HG02840 (cell line): ENCODE results near the gene NUP93.

ENCODE experiments used
- ATAC-seq: cut with Tn5 transposase; IDR thresholded peaks from one replicate; pipeline ENCODE4 v1.9.1; 2021; ENCODE audit warnings: mild to moderate bottlenecking, moderate library complexity, moderate number of reproducible peaks; ENCODE audit not compliant: unreplicated experiment, low FRiP score

The NUP93 gene

DNA sequence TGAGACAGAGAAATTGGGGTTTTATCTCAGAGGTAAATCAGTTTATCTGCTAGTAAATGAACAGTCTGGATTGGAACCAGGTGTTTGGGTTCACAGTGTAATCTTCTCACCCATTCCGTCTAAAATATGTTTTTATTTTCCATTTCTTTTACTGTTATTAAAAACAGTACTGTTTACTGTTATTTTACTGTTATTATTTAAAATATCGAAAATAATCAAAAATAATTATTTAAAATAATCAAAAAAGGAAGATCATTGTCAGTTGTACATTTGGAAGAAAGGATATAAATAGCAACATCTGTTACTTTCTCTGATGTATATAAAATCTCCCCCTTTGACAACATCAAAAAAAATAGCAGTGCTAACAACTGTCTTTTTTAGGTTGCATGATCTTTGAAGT lies 11.5 kb downstream of the NUP93 start:
- no peak for ATAC-seq

DNA sequence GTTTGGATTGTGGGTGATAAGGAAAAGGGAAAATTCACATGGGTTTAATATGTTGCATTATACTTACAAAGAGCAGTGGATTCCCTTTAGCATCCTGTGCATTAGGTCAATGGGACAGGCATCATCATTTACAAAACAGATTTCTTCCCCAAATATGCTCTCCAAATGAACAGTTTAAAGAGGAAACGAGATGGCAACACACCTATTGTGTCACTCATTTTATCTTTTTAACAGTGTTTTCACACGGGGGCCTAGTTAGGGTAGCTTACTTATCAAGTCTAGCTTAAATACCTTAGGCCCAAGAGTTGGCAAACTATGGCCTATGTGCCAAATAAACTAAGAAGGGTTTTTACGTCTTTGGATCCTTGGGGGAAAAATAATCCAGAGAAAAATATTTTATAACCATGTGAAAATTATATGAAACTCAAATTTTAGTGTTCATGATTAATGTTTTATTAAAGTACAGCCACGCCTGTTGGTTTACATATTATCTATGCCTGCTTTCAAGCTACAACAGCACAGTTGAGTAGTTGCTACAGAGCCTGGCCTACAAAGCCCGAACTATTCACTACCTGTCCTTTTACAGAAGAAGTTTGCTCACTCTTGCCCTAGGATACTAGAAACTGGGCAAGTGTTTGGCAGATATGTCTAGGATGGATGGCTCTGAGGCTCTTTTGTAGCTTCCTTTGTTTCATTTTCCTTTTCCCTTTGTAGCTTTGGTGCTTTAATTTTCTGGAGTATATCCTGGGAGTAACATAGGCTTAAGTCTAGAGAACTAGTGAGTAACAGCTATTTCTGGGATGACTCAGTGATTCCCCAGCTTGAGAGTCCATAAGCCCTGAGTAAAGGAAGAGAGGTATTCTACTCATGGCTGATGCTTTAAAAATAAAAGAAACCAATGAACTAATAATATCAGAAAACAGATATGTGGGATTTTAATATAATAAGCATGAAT lies 12.4 kb downstream of the NUP93 start:
- no peak for ATAC-seq

DNA sequence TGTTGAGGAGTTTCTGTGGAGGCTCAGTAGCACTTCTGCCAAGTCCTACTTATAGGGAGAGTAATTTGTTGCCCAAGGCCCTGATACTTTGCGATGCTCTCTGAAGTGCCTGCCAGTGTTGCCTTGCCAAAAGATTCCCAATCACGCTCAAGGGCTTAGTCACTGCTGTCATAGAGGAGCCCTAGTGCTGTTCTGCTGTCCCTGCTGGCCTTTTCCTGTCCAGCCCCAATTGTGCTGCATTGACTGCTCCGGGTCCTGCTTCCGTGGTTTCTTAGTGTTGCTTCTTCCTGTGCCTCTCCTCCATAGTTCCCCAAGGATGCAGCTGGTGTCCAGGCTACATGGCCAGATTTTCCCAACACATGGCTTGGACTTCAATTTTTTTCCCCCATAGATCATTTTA lies 13.9 kb downstream of the NUP93 start:
- ATAC-seq = no peak

DNA sequence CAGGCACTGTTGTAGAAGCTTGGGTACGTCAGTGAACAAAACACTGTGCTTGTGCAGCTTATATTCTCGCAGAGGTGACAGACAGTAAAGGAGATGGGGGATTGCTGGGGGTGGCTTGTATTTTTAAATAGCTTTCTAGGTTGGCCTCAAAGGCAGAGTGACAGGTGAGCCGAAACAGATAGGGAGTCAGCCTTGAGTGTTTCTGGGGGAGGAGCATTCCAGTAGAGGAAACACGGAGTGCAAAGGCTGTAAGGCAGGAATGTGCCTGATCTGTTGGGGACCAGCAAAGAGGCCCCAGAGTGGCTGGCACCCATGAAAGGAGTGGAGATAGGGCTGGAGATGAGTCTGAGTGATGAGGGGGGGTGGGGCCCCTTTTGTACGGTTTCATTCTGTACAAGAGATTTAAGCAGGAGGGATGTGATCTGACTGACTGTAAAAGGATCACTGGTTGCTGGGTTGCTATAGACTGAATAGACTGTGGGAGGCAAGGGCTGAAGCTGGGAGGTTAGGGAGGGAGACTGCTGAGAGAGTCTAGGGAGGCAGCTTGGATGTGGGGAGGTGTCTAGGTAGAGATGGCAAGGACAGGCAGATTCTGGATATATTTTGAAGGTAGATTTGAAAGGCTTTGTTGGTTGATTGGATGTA lies 15.2 kb downstream of the NUP93 start:
- no peak for ATAC-seq

DNA sequence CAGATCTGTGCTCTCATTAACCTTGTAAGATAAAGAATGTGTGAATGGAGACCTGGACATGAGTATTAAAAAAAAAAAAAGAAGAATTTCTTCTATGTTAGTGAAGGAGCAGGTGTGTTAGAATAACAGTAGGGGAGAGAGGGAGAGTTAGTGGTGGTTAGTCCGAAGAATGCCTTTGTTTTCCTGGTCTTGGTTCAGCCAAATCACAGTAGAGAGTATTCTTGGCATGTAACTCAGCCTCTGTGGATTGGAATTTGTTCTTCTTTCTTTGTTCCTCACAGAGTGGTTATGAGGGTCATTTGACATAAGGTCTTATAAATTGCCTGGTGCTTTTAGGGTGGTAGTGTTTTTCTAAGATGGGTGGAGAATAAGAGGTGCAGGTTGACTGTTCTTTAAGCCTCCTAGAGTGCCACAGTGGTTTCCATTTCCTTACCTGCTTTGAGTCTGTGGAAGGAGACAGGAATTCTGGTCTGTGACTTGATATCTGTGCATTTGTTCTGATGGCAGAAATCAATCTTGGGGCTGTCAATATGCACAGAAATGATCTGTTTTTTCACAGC lies 17.6 kb downstream of the NUP93 start:
- ATAC-seq = no peak

DNA sequence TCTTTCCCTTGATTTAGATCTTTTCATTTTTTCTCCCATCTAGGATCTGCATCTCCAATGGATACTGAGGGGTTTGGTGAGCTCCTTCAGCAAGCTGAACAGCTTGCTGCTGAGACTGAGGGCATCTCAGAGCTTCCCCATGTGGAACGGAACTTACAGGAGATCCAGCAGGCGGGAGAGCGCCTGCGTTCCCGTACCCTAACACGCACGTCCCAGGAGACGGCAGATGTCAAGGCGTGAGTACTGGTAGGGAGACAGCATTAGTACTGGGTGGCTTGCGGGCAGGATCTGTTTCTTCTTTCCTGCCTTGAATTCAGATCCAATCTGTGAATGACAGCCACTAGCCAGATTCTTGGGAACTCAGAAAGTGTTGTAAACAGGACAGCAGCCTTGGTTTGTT lies 18.3 kb downstream of the NUP93 start:
- ATAC-seq = no peak

DNA sequence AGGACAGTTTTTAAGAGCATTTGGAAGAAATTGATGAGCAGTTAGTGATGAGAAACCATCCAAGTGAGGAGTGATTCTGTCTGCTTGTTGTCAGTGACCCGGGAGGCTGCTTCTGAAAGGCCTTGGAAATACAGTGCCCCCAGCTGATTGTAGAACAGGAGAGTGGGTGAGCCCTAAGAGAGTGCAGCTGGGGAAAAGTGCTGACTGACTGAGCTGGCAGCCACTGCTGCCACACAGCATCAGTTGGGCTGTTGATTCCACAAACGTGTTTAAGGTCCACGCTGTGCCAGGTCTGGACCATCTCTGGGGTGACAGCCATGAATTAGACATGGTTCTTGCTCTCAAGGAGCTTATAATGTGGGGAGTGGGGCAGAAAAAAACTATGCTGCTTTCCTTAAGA lies 18.9 kb downstream of the NUP93 start:
- ATAC-seq = no peak

DNA sequence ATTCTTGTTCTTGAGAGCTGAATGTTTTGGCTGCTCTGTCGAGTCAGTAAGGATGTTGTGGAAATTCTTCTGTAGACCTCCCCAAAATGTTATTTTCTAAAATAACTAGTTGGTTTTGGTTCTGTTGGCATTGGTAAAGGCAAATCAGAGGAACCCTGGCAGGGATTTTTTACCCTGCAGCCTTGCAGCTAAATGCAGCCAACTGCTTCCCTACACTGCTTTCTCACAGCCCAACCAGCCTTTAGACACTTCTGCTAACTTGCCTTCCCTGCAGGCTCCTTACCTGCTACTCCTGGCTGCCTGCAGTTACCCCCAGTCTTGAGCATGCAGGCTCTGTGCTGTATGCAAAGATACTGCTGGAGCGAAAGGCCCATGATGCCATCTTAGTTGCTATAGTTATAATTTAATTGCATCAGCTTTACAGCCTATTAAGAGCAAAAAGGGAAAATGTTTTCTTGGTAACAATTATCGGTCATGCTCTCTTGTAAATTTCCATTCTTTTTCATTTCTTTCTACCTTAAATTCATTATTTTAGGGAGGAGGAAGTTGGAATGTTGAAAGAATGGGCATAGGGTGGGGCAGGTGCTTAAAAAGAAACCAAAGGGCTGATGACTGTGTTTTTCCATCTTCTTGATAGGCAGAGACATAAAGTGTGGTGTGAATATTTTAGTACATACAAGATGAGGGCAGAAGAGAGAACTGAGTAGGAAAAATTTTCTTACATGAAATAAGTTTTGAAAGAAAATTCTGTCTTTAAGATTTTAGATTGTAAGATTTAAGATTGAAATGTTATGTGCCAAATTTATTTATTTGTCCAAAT lies 20.0 kb downstream of the NUP93 start:
- no peak for ATAC-seq

DNA sequence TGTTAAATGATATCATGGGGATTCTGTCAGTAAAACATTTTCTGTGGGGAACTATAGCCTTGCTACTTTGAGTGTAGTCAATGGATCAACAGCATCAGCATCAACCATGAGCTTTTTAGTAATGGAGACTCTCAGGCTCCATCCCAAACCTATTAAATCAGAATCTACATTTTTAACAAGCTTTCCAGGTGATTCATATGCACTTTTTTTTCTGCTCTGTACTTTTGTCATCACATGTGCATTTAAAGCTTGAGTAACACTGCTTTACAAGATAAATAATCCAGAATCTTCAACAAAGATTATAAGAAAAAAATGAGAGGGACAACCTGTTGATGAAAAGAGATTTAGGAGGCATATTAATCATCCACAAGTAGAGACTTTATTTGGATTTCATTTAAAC lies 23.5 kb downstream of the NUP93 start:
- no peak for ATAC-seq

DNA sequence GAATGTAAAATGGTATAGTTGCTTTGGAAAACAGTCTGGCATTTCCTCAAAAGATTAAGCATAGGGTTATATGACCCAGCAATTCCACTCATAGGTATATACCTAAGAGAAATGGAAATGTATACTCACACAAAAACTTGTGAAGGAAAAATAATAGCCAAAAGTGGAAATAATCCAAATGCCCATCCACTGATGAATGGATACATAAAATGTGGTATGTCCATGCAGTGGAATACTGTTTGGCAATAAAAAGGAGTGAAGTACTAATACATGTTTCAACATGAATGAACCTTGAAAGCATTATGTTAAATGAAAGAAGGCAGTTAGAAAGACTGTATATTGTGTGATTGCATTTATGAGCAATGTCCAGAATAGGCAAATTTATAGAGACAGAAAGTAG lies 25.1 kb downstream of the NUP93 start:
- no peak for ATAC-seq

DNA sequence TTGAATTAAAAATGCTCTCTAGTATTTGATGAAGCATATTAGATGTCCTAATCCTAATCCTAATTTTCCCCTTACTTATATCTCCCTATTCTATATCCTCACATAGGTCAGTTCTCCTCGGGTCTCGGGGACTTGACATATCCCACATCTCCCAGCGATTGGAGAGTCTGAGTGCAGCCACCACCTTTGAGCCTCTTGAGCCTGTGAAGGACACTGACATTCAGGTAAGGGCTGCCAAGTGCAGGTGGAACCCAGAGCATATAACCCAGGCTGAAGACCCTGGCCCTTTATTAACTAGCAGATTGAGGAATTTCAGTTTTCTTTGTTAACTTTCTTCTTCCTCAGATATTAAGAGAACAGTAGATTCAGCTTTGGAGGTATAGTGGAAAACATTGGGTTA lies 28.5 kb downstream of the NUP93 start:
- no peak for ATAC-seq

DNA sequence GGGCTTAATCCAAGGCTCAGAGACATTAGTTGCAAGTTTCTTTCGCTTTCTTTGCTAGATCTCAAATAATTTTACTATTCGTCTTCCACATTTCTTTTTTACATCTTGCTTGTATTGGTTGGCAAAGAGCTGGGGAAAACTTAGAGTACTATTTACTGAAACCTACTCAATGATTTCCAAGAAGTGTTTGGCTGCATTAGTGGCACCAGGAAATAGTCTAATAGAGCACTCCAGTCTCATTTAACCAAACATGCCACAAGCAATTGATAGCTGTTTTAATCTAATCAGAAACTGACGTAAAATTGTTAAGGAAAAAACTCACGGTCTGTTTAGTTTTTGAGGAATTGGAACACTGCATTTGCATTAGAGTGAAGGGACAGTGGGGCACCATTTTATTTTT lies 29.0 kb downstream of the NUP93 start:
- ATAC-seq = no peak

DNA sequence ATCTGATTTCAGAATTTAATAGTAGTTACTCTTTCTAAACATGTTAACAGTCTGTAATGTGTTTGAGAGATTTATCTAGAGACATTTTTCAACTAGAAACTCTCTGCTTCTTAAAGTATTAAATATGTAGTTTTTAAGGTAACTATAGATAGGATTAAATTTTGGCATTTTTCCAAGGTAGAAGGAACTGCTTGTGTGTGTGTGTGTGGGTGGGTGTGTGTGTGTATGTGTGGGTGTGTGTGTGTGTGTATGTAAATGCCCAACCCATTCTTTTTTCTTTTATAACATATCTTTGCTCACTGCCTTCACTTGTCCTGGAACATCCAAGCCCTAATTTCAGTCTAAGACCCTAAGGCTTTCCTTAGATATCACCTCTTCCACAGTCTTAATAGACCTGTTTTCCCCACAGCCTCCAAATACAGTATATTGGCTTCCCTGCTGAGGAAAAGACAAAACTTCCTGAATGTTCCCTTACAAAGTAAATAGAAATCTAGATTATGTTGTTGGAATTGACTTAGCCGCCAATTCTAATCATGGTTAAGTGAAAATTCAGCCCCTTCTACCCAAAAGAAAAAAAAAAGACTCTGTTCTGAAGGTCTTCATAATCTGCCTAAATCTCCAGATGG lies 33.5 kb downstream of the NUP93 start:
- ATAC-seq = no peak

DNA sequence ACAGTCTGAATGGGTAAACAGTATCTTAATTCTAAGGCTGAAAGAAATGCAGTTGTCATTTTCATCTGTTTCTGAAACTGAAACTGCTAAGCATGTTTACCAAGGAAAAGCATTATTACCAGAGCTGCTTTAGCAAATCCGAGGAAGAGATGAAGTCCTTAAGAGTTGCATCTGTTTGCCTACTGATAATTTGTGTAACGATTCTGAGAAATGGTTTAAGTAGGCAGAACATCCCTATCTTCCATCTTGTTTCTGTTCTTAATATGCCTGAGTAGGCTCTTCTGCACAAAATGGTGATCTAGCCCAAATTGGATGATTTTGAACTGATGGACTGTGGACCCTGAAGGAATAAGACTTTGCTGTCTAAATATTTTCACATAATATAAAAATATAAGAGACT lies 34.9 kb downstream of the NUP93 start:
- no peak for ATAC-seq

DNA sequence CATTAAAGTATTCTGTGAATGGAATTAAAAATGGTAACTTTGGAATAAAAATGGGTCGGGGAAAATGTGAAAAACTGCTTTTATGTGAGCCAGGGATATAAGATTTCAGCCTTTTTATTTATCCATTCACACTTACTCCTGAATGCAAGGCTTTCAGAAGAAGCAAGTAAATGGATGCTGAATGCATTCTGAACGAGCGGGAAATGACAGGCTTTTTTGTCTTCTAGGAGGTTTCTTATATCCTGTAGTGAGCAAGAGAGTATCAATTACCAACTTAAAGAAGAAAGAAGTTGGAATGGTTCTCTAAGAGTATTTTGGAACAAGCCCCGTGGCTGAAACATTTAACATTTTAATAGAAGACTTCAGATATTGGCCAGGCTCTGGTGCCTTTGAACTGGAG lies 36.0 kb downstream of the NUP93 start:
- ATAC-seq = no peak

DNA sequence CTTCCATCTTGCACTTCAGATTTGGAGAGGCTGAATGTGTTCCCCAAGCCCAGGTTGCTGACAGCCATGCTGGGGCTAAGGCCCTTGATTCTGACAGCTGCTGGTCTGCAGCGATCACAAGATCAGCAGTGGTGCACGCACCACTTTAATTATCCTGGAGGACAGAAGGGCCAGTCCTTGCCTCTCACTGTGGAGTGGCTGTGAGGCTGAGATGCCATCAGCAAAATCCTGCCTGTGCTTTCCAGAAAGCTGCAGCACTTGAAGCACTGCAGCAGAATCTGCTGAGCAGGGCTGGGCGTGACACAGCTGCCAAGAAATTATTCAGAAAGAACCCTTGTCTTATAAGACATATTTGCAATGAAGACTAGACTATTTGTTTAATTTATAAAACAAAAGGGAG lies 37.1 kb downstream of the NUP93 start:
- no peak for ATAC-seq

DNA sequence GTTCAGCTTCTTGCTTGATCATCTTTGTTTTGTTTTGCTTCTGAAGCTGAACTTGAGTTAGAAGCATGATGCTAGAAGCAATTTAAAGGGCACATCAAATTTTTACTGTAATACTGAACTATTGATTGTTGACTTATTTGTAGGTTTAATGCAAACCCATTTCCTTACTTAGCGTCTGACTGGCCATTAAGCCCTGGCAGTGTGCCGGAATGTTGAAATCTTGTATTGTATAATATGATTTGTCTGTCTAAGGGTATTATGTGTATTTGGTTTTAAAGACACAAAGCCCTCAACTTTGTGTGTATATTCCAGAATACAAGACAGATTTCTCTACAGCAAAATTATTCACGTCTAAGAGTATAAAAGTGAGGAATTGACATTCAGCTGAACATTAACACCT lies 39.7 kb downstream of the NUP93 start:
- no peak for ATAC-seq

DNA sequence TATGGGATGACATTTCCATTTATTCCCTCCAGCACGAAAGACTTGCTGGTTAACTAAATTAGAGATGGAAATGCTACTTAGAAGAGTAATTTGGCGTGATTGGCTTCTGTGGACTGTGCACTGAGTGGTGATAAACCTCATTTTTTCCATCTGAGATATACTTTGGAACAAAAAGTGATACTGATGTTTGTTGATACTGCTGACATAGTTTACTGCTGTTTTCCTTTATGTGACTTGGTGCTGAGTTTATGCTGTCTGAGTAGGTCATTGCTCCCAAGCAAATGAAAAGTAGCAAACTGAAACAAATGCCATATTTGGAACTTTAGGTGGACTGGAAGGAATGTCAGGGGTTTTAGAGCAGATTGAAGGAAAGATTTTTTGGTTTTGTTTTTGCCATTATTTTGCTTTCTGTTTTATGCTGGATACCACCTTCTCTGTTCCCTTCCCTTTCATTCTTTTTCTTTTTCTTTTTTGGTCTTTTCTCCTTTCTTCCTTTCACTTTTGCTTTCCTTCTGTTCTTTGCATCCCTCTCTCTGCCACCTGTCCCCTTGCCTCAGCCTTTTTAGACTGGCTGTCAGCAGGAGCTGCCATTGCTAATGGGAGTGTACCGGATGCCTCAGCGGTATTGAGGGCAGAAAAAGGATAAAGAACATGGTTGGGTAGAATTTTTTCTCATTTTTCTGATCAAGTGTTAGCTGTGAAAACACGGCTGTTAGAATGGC lies 41.8 kb downstream of the NUP93 start:
- ATAC-seq = no peak

DNA sequence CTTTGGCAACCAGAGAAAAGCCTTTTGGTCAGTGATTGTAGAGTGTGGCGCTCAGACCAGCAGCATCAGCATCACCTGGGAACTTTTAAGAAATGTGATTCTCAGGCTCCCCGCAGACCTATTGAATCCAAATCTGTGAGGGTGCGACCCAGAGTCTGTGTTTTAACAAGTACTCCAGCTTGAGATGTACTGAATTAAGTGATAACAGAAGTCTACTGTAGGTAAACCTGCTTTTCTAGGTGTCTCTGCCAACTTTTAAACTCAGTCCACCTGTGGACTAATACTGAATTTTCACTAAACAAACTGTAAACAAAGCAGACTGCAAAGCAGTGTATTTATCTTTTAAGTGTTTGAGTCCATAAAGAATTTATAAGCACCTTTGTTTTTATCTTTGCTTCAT lies 43.6 kb downstream of the NUP93 start:
- no peak for ATAC-seq
